ENCODE measurements around the gene FBXL15. TPM values are rescaled to one million over a fixed set of nuclear protein-coding genes. Genes with fewer than 3 reads are reported as not detected.

Gene FBXL15
- total RNA-seq, 1 donor from 2014 or later = 8.6 TPM

GRCh38 chr10:102465466-102465865 lies 44.8 kb downstream of the FBXL15 start:
- Histone ChIP-seq H4K20me1 (ENCODE audit: insufficient read depth, low read length) (no peaks in the 10 kb centered on the region), H3K9me3 (ENCODE audit: insufficient read depth, low read depth, low read length) (no peaks in the 10 kb centered on the region), H2AFZ (ENCODE audit: low read depth, low read length) (no peak overlapping the region), H3K4me3 (ENCODE audit: insufficient read depth, low read depth, low read length) (no peak overlapping the region), H3K4me1 (ENCODE audit: insufficient read depth, low read length) (peaks cover 8% of the 10 kb centered on the region), H3K79me2 (ENCODE audit: insufficient read depth, low read length) (no peaks in the 10 kb centered on the region), H3K4me2 (ENCODE audit: low read length) (no peak overlapping the region), H3K36me3 (ENCODE audit: insufficient read depth, low read length) (no peaks in the 10 kb centered on the region), H3K27ac (ENCODE audit: low read depth, low read length) (no peak overlapping the region), H3K9ac (ENCODE audit: low read length) (no peak overlapping the region), H3K27me3 (ENCODE audit: insufficient read depth, low read length) (peaks cover 7% of the 10 kb centered on the region)
- no peaks in the 10 kb centered on the region for H3K4me1 Mint-ChIP-seq (ENCODE audit: low read depth, unreplicated experiment)
- H3K36me3 Mint-ChIP-seq (ENCODE audit: low read depth, unreplicated experiment) = no peaks in the 10 kb centered on the region
- H3K27ac Mint-ChIP-seq (ENCODE audit: unreplicated experiment) = no peak overlapping the region
- H3K9me3 Mint-ChIP-seq (ENCODE audit: unreplicated experiment) = no peaks in the 10 kb centered on the region
- H3K4me3 Mint-ChIP-seq (ENCODE audit: unreplicated experiment) = no peak overlapping the region
- peaks cover 14% of the 10 kb centered on the region for H3K27me3 Mint-ChIP-seq (ENCODE audit: low read depth, unreplicated experiment)
- TF ChIP-seq CTCF (IDR thresholded peaks at IDR 0.05; ENCODE audit: insufficient read depth, low read depth, low read length) = no peak
- TF ChIP-seq EZH2 (IDR thresholded peaks at IDR 0.05; ENCODE audit: insufficient read depth, low read length) = no peak
- FAIRE-seq (no peak), DNase-seq (ENCODE audit: low read depth) (no peak)

- H3K9me3 ChIP-seq (ENCODE audit: insufficient read depth, low read depth, low read length) = no peaks in the 10 kb centered on the region
- H3K4me3 ChIP-seq (ENCODE audit: insufficient read depth, low read depth, low read length) = no peak overlapping the region
- peaks cover 7% of the 10 kb centered on the region for H3K27me3 ChIP-seq (ENCODE audit: insufficient read depth, low read length)
- no peaks in the 10 kb centered on the region for H4K20me1 ChIP-seq (ENCODE audit: insufficient read depth, low read length)
- Mint-ChIP-seq H3K4me3 (ENCODE audit: unreplicated experiment) (no peak overlapping the region), H3K36me3 (ENCODE audit: low read depth, unreplicated experiment) (no peaks in the 10 kb centered on the region), H3K9me3 (ENCODE audit: unreplicated experiment) (no peaks in the 10 kb centered on the region), H3K27me3 (ENCODE audit: low read depth, unreplicated experiment) (peaks cover 12% of the 10 kb centered on the region), H3K4me1 (ENCODE audit: low read depth, unreplicated experiment) (no peaks in the 10 kb centered on the region), H3K27ac (ENCODE audit: unreplicated experiment) (no peak overlapping the region)
- no peak overlapping the region for H2AFZ ChIP-seq (ENCODE audit: low read depth, low read length)
- no peaks in the 10 kb centered on the region for H3K79me2 ChIP-seq (ENCODE audit: insufficient read depth, low read length)
- no peak for FAIRE-seq
- TF ChIP-seq EZH2 (IDR thresholded peaks at IDR 0.05; ENCODE audit: insufficient read depth, low read length) (no peak), CTCF (IDR thresholded peaks at IDR 0.05; ENCODE audit: insufficient read depth, low read depth, low read length) (no peak)
- H3K27ac ChIP-seq (ENCODE audit: low read depth, low read length) = no peak overlapping the region
- no peak overlapping the region for H3K9ac ChIP-seq (ENCODE audit: low read length)
- H3K4me1 ChIP-seq (ENCODE audit: insufficient read depth, low read length) = no peaks in the 10 kb centered on the region
- no peak for DNase-seq (ENCODE audit: low read depth)
- no peak overlapping the region for H3K4me2 ChIP-seq (ENCODE audit: low read length)
- H3K36me3 ChIP-seq (ENCODE audit: insufficient read depth, low read length) = no peaks in the 10 kb centered on the region
These were observed 46.7 kb downstream of the FBXL15 start for GRCh38 chr10:102467318-102467717.

DNA sequence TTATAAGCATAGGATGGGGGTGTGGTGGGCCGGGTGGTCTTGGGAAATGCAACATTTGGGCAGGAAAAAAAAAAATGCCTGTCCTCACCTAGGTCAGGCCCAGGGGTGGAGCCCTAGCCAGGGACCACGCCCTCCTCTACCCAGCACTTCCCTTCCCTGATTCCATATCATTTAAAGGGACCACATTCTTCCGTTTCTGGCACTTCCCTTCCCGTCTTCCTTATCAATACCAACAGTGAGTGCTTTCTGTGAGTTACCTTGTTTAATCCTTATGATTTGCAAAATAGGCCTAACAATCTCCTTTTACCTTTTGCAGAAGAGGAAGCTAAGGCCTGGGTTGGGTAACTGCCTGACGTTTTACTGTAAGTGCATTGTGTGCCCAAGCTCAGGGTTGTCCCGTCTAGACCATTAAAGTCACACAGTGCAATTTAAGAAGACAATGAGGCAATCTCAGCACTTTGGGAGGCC lies 47.4 kb downstream of the FBXL15 start:
- Histone ChIP-seq H3K27ac (ENCODE audit: low read depth, low read length) (no peak overlapping the region), H3K79me2 (ENCODE audit: insufficient read depth, low read length) (no peaks in the 10 kb centered on the region), H3K27me3 (ENCODE audit: insufficient read depth, low read length) (peaks cover 2% of the 10 kb centered on the region), H3K4me3 (ENCODE audit: insufficient read depth, low read depth, low read length) (no peak overlapping the region), H4K20me1 (ENCODE audit: insufficient read depth, low read length) (no peaks in the 10 kb centered on the region), H3K9me3 (ENCODE audit: insufficient read depth, low read depth, low read length) (no peaks in the 10 kb centered on the region), H3K36me3 (ENCODE audit: insufficient read depth, low read length) (no peaks in the 10 kb centered on the region), H3K4me2 (ENCODE audit: low read length) (no peak overlapping the region), H3K4me1 (ENCODE audit: insufficient read depth, low read length) (no peaks in the 10 kb centered on the region), H3K9ac (ENCODE audit: low read length) (no peak overlapping the region), H2AFZ (ENCODE audit: low read depth, low read length) (no peak overlapping the region)
- H3K4me1 Mint-ChIP-seq (ENCODE audit: low read depth, unreplicated experiment) = no peaks in the 10 kb centered on the region
- DNase-seq (ENCODE audit: low read depth) (no peak), FAIRE-seq (no peak)
- H3K36me3 Mint-ChIP-seq (ENCODE audit: low read depth, unreplicated experiment) = no peaks in the 10 kb centered on the region
- peaks cover 8% of the 10 kb centered on the region for H3K27me3 Mint-ChIP-seq (ENCODE audit: low read depth, unreplicated experiment)
- H3K27ac Mint-ChIP-seq (ENCODE audit: unreplicated experiment) = no peak overlapping the region
- H3K4me3 Mint-ChIP-seq (ENCODE audit: unreplicated experiment) = no peak overlapping the region
- TF ChIP-seq CTCF (IDR thresholded peaks at IDR 0.05; ENCODE audit: insufficient read depth, low read depth, low read length) = no peak
- TF ChIP-seq EZH2 (IDR thresholded peaks at IDR 0.05; ENCODE audit: insufficient read depth, low read length) = no peak
- no peaks in the 10 kb centered on the region for H3K9me3 Mint-ChIP-seq (ENCODE audit: unreplicated experiment)
